GM19099 (cell line): ENCODE measurements around the gene KHK.

ENCODE experiments used
- POLR2A ChIP-seq: IDR thresholded peaks from 3 replicates; pipeline ENCODE4 v1.6.1; 2011; ENCODE audit warnings: low read depth; ENCODE audit not compliant: insufficient read length; ENCODE audit errors: extremely low read depth

KHK gene

GRCh38 chr2:27051902-27052645 is 34.5 kb upstream of the KHK start:
- no peak for TF ChIP-seq POLR2A

- no peak for TF ChIP-seq POLR2A
Observed at GRCh38 chr2:27053321-27053720, 33.3 kb upstream of the KHK start.

GRCh38 chr2:27053776-27054175 is 32.8 kb upstream of the KHK start:
- no peak for TF ChIP-seq POLR2A

DNA sequence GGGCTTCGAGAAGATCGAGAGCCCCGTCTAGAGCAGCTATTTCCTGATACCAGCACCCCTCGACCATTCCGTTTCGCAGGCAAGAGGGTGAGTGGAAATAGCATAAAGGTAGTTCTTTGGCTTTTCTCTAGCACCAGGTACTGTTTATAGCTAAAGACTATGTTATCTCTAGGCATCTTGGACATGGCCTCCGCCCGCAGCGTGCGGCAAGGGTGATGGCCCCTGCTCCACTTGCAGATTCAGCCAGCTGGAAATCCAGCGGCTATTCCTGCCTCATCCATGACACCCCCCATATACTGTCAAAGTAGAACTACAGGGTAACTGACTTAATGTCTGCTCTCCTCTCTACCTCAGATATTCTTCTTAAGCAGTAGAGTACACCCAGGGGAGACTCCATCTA is 31.9 kb upstream of the KHK start:
- TF ChIP-seq POLR2A: no peak

GRCh38 chr2:27057184-27057583 is 29.4 kb upstream of the KHK start:
- no peak for TF ChIP-seq POLR2A

- TF ChIP-seq POLR2A: no peak
Observed at GRCh38 chr2:27058210-27058609, 28.4 kb upstream of the KHK start.

DNA sequence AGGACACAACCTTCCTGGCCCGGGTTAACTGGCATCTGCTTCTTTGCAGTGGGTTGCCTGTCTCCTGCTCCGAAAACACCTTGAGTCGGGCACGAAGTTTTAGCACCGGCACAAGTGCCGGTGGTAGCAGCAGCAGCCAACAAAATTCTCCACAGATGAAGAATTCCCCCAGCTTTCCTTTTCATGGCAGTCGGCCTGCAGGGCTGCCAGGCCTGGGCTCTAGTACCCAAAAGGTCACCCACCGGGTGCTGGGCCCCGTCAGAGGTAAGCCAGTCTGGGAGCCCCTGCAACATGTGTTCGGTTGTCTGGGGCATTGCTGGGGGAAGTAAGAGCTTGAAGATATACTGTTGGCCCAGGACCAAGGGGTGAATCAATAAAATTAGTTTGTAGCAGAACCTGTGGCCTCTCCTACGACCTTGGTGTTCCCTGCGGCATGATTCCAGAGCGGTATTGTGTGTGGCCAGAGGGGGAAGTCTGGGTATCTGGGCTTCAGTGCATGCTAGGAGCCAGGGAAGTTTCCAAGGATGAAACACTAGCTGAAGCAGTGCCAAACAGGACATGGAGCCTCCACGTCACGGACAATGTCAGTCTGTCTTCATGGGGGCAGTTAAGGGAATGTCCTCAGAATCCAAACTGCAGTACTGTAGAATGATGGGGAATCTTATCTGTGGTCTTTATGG is 27.3 kb upstream of the KHK start:
- no peak for TF ChIP-seq POLR2A

- no peak for TF ChIP-seq POLR2A
Observed at GRCh38 chr2:27060323-27060722, 26.2 kb upstream of the KHK start.

GRCh38 chr2:27065128-27065527 is 21.4 kb upstream of the KHK start:
- TF ChIP-seq POLR2A: no peak

GRCh38 chr2:27067385-27067784 is 19.2 kb upstream of the KHK start:
- TF ChIP-seq POLR2A: no peak

DNA sequence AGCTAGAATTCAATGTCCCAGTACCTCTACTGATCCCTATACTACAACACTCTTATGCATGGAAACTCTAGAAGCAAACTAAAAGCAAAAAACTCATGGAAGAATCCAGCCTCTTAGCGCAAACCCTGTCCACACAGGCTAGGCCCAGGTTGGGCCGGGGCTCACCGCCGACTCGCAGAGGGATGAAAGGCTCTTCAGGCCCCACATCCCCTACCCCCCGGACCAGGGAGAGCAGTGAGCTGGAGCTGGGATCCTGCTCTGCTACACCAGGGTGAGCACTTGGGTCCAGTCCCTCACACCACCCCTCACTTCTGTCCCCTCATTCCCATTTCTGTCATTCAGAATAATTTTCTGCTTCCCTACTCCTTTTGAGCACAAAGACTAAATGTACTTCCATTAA is 17.1 kb upstream of the KHK start:
- no peak for TF ChIP-seq POLR2A

- no peak for TF ChIP-seq POLR2A
Observed at GRCh38 chr2:27069961-27070618, 16.5 kb upstream of the KHK start.

DNA sequence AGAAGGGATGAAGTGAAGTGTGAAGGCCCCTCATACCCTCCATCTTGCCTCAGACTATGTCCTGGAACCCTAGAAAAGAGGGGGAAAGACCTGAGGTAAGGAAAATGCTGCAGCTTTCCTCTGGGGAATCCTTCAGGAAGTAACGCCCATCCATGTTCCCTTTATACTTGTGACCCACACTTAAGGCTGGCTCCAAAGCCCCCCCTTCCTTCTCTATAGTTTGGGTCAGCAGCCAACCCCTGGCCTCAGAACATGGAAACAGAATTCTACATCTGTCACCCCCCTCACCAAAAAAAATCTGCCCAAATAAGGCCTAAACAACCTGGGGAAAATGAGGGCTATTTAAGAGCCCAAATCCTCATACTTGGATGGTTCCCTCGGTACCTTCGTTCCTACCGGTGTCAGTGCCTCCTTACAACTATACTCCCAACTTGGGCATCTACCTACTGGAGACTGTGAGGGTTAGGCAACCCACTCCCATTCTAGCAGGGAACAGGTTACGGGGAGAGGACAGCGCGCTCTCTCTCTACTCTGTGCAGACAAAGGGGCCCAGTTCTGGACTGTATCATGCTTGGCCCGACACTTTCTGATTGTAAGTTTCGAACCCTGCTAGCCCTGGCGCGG is 15.8 kb upstream of the KHK start:
- TF ChIP-seq POLR2A: no peak

GRCh38 chr2:27071277-27071989 is 15.1 kb upstream of the KHK start, which contains the start of gene OST4:
TSS of gene OST4 (minus strand) at chr2:27071654.
- peak; percentile 94 for TF ChIP-seq POLR2A
